ENCODE data around the gene MAMLD1. TPM values are rescaled to one million over a fixed set of nuclear protein-coding genes. Genes with fewer than 3 reads are reported as not detected.

The MAMLD1 gene
- total and polyA plus RNA-seq, 7 donors: under 0.01 to 6.4 (median 1.2) TPM

DNA sequence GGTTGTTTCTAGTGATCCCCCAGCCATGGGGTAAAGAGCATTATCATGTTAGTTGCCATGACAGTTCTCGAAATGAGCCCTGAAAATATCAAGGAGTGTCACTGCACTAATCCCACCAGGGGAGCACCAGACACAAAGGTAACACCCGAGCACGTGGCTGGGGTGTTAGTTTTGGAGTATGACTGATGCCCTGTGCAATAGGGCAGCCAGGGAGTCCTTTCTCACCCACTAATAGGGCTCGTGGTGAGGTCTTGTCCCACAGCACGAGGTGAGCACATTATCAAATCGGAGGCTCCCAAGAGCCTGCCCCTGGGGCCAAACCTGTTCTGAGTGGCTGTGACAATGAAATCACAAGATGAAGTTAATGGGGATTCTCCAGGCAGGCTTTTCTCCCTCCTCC lies 9.6 kb downstream of the MAMLD1 start:
- intact Hi-C loops (cut with DNase I): no loop called here
- Histone ChIP-seq H3K4me1 (peaks cover 0 to 26% (median 18%) of the 10 kb centered on the region in 4 donors), H3K36me3 (no peaks in the 10 kb centered on the region), H3K4me3 (no peak overlapping the region), H3K27me3 (no peaks in the 10 kb centered on the region), H3K9me3 (no peaks in the 10 kb centered on the region), H3K27ac (peak overlapping the region in 3 of 4 donors; percentile 69 to 76 (median 75))
- DNase-seq: no peak
- no peak for TF ChIP-seq POLR2A (IDR thresholded peaks at IDR 0.05)
- 65 to 77% methylated on average over 6 of the region's 6 CpGs for WGBS, 2 donors

DNA sequence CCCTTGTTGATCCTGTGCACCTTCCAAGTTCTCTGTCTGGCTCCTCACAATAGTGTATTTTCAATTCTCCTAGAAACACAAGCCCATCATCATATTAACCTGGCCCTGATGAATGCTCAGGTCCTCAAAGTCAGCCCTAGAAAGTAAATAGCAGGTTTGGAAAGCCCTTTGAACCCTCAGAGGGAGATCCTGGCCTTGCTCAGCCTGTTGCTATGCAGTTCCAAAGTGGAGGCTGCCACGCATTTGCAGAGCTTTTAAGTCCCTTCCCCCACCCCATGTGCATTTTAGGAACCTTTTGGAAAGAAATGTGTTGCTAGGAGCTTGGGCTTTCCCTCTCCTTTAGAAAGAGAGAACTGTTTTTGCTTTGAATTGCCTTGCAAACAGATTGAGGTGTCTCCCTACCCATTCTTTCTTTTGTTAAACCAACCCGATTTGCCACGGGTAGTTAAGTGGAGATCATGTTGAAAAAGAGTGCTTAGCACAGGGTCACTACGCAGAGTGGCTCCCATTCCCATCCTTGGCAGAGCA lies 12.2 kb downstream of the MAMLD1 start:
- Histone ChIP-seq H3K4me1 (peaks cover 0 to 23% (median 16%) of the 10 kb centered on the region in 4 donors), H3K36me3 (no peaks in the 10 kb centered on the region), H3K9me3 (no peaks in the 10 kb centered on the region), H3K27me3 (no peaks in the 10 kb centered on the region), H3K27ac (no peak overlapping the region), H3K4me3 (no peak overlapping the region)
- WGBS, 2 donors: 70 to 76% methylated on average over 4 of the region's 4 CpGs
- no peak for DNase-seq
- no peak for TF ChIP-seq POLR2AphosphoS5 (IDR thresholded peaks at IDR 0.05)
- TF ChIP-seq CTCF (IDR thresholded peaks at IDR 0.05): no peak
- no peak for TF ChIP-seq POLR2A (IDR thresholded peaks at IDR 0.05)
- TF ChIP-seq EP300 (IDR thresholded peaks at IDR 0.05): no peak
- intact Hi-C loops (cut with DNase I): no loop called here

DNA sequence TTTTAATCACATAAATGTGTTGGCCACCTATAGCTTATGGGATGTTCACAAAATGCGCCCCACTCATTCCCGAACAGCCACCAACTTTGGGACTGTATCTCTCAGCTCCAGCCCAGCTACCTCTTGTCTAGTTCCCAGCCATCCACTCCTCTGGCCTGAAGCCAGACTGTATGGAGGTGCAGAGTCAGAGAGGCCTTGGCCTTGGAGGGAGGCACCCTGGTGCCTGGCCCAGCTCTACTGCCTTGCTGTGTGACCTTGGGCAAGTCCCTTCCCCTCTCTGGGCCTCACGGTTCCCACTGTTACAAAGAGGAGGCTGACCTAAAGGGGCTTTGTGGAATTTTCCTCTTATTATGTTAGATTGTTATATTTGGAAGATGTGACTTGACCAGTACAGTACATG lies 13.9 kb downstream of the MAMLD1 start:
- intact Hi-C loops (cut with DNase I): no loop called here
- Histone ChIP-seq H3K27me3 (no peaks in the 10 kb centered on the region), H3K36me3 (no peaks in the 10 kb centered on the region), H3K9me3 (no peaks in the 10 kb centered on the region), H3K4me1 (peaks cover 0 to 7% (median 3%) of the 10 kb centered on the region in 4 donors), H3K27ac (no peak overlapping the region), H3K4me3 (no peak overlapping the region)
- no peak for TF ChIP-seq EP300 (IDR thresholded peaks at IDR 0.05)
- TF ChIP-seq CTCF (IDR thresholded peaks at IDR 0.05): no peak
- no peak for TF ChIP-seq POLR2AphosphoS5 (IDR thresholded peaks at IDR 0.05)
- no peak for TF ChIP-seq POLR2A (IDR thresholded peaks at IDR 0.05)
- 77 to 86% methylated on average over 3 of the region's 3 CpGs for WGBS, 2 donors
- DNase-seq: no peak

DNA sequence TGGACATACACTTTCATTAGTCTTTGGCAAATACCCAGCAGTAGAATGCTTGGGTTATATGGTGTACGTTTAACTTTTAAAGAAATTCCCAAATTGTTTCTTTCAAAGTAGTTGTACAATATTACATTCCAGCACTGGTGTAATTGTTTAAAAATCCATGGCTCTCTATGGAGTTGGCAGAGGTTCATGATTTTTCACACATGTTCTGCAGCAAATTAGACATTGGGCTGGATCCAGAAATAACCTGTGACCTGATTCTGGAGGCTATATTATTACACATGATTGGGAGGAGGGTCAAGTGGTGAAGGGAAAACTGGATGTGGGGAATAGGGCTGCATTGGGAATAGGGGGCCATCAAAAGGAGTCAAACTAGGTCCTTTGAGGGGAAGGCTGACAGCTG lies 41.9 kb downstream of the MAMLD1 start:
- Histone ChIP-seq H3K9me3 (no peaks in the 10 kb centered on the region), H3K4me3 (no peak overlapping the region), H3K27me3 (no peaks in the 10 kb centered on the region), H3K27ac (no peak overlapping the region), H3K4me1 (no peaks in the 10 kb centered on the region), H3K36me3 (no peaks in the 10 kb centered on the region)
- intact Hi-C loops (cut with DNase I): no loop called here
- WGBS, 2 donors: 69 to 84% methylated on average over 1 of the region's 1 CpG
- TF ChIP-seq EP300 (IDR thresholded peaks at IDR 0.05): no peak
- no peak for TF ChIP-seq POLR2AphosphoS5 (IDR thresholded peaks at IDR 0.05)
- TF ChIP-seq POLR2A (IDR thresholded peaks at IDR 0.05): no peak
- no peak for TF ChIP-seq CTCF (IDR thresholded peaks at IDR 0.05)
- no peak for DNase-seq

DNA sequence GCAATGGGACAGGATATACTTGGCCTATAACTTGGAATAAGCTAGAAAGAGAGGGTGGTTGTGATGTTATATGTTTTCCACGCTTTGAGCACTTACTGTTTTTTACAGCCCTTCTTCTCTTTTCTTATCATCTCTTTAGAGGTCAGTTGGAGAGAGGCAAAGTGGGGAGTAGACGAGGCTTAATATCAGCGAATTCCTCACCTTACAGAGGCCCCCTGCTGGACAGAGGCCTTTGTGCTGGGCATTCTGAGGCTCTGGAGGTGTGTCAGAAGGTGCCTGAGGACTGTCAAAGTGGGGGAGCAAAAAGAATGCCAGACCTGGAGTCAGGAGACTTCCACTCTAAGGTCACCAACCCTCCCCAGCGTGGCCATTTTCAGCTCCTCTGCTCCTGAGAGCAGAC lies 42.5 kb downstream of the MAMLD1 start:
- intact Hi-C loops (cut with DNase I): no loop called here
- H3K27me3 ChIP-seq: no peaks in the 10 kb centered on the region
- whole genome bisulfite sequencing, 2 donors: 65 to 79% methylated on average over 4 of the region's 4 CpGs
- H3K9me3 ChIP-seq: no peaks in the 10 kb centered on the region
- no peak for DNase-seq
- H3K4me3 ChIP-seq: no peak overlapping the region
- no peaks in the 10 kb centered on the region for H3K36me3 ChIP-seq
- no peak for TF ChIP-seq EP300 (IDR thresholded peaks at IDR 0.05)
- TF ChIP-seq POLR2AphosphoS5 (IDR thresholded peaks at IDR 0.05): no peak
- TF ChIP-seq POLR2A (IDR thresholded peaks at IDR 0.05): no peak
- no peak for TF ChIP-seq CTCF (IDR thresholded peaks at IDR 0.05)
- H3K27ac ChIP-seq: no peak overlapping the region
- no peaks in the 10 kb centered on the region for H3K4me1 ChIP-seq
